GM19372 (cell line): ENCODE data around the gene ASPDH.
"Not testable (repeated sequence)": the region's sequence is repeated elsewhere in the genome, so short reads cannot be mapped to it uniquely, and the experiment has no call there.

Source experiments
- ATAC-seq: cut with Tn5 transposase; IDR thresholded peaks from one replicate; pipeline ENCODE4 v1.9.1; 2021; ENCODE audit warnings: mild to moderate bottlenecking, low read depth, moderate library complexity; ENCODE audit not compliant: unreplicated experiment

The ASPDH gene

DNA sequence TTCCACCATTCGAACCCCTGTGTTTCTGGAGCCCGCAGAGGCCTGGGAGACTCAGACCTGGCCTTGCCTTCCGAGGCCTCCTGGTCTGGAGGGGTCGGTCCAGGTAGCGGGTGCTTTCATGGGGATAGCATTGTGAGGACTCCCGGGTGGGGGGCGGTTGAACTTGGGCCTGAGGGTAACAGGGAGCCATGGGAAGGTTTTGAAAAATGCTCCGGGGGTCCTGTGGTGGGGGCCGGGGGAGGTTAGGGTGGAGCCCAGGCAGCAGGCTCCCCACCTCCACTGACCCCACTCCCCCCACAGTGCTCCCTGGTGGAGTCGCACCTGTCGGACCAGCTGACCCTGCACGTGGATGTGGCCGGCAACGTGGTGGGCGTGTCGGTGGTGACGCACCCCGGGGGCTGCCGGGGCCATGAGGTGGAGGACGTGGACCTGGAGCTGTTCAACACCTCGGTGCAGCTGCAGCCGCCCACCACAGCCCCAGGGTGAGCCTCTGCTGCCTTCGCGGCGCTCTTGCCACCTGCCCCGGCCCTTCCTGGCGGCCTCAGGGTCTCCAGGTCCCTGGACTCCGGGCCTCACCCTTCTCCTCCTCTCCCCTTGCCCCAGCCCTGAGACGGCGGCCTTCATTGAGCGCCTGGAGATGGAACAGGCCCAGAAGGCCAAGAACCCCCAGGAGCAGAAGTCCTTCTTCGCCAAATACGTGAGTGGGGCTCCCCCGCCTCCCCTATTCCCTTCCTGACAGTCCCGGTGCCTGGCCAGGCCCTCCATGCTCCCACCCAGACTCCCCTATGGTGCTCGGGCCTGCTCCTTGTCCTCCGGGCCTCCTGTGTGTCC lies 33.2 kb downstream of the ASPDH start:
- ATAC-seq, result no peak

DNA sequence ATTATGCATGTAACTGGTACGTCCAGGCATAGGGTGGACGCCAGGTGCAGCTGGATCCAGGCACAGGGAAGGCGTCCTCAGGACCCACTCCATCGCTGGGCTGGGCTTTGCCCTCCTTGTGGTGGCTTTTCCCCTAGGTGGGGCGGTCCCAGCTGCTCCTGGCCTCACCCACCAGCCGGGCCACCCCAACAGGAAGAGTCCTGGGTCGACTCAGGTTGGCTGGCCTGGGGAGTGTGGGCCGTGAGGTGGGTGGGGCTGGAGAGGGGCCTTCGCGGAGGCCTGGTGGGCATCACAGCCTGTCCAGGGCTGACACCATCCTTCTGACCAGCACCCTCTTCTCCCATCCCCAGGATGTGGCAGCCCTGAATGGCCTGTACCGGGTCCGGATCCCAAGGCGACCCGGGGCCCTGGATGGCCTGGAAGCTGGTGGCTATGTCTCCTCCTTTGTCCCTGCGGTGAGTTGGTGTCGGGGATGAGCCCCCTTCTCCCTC lies 33.9 kb downstream of the ASPDH start:
- ATAC-seq, result no peak

DNA sequence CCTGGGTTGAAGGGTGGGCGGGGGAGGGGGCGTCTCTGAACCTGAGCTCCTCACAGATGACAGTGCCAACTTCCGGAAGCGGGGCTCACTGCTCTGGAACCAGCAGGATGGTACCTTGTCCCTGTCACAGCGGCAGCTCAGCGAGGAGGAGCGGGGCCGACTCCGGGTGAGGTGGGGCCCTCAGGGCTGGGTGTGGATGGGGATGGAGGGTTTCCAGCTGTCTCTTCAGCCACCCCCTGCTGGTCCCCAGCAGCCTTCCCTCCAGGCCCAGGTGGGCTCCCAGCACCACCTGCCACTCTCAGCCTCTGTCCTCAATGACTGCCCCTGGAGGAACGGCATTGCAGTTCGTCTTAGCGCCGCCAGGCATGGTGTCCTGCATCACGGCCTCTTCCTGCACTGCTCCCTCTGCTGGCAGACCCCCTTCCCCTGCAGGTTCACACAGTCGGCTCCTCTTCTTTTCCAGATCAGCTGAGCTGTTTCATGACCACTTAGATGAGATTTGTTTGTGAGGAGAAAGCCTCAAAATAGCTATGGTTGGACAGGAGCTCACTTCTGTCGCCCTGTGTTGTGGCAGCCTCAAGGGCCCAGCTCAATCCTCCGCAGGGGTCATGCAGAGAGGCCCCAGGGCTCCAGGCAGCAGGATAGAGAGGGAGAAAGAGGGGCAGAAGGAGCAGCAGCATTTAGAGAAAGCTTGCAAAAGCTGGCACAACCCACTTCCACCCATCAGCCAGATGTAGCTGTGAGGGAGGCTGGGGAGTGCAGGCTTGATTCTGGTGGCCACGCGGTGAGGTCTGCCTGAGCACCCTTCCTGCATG lies 34.6 kb downstream of the ASPDH start:
- ATAC-seq, result no peak

DNA sequence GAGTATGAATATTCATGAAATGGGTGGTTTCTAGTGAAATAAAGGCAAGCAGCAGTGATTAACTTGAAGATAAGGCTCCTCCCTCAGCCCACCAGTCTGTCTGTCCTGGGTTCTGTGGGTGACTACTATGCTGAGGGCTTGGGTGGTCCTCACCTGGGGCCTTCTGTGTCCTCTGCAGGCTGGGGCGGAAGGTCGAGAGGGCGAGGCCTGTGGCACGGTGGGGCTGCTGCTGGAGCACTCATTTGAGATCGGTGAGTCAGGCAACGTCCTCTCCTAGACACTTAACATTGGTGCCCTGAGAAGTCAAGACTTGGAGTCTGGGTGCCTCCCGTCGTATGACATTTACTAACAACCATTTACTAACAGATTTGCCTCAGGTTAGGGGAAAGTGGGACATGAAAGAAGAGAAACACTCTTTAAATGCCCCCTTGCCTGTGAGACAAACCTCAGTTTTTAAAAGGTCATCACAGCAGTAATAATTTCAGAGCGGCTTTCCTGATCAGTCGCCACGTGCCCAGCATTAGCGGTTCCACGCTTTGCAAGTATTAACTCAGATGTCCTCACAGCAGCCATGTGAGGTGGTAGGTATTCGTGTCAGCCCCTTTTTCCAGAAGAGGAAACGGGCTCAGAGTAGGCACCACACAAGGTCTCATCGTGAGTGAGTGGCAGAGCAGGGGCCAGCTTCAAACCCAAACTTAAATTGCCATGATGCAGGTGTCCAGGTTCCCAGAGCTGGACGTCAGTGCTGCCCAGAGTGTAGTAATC lies 35.8 kb downstream of the ASPDH start:
- no peak for ATAC-seq

DNA sequence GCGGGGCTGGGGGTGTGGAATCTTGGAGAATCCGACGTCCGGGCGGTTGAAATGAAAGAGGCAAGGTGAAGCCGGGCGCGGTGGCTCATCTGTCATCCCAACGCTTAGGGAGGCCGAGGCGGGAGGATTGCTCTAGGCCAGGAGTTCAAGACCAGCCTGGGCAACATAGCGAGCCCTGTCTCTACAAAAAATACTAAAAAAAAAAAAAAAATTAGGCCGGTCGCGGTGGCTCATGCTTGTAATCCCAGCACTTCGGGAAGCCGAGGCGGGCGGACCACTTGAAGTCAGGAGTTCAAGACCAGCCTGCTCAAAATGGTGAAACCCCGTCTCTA lies 36.8 kb downstream of the ASPDH start:
- ATAC-seq, result no peak

DNA sequence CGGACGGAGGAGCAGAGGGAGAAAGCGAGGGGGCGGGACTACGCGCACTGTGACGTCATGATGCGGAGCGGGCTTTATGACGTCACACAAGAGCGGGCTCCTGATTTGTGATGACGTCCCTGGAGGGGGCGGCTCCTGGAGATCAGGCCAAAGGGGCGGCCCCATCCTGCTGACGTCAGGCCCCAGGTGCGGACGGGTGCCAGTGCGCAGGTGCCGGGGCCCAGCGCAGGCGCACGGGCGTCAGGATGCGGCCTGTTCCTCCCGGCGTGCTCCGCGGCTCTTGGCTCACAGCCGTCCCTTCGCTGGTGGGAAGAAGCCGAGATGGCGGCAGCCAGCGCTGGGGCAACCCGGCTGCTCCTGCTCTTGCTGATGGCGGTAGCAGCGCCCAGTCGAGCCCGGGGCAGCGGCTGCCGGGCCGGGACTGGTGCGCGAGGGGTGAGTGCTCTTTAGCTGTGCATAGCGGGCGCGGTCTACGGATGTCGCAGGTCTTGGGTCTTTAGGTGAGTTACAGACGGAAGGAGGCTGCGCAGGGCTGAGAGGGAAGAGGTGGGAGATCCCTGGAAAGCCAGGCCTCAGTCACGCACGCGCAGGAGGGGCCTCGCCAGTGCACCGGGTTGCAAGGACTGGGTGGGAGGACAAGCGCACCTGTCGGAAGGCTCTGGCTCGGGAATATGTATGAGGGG lies 37.3 kb downstream of the ASPDH start, which contains the start of the genes EMC10 and GARIN5A:
Gene EMC10 (plus strand): TSS at position 284 of the 683 bp plus-strand sequence. CDS start 38 bp downstream, at position 322.
Gene GARIN5A (minus strand): TSS at position 625 of the 683 bp plus-strand sequence. CDS start 460 bp downstream, at position 165.
- peak; percentile 84 for ATAC-seq

DNA sequence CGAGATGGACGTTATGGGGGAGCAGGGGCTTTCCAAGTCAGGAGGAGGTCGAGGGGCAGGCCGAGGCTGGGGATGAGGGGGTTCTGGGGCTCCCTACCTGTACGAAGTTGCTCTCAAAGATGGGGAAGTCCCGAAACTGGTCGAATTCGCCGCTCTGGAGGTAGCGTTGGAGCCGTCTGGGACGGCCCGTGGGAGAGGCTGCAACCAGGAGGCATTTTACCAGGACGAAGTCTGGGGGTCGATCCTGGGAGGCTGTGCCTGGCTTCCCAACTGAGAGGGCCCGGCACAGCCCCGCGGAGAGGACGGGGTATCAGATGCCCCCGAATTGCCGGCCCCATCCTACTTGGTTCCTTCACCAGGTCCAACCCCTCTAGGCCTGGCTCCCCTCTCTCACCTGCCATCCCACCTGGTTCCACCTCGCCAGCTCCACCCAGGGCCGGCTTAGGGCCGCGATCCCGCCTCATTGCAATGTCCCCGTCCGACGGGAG lies 37.9 kb downstream of the ASPDH start:
- ATAC-seq, result no peak

DNA sequence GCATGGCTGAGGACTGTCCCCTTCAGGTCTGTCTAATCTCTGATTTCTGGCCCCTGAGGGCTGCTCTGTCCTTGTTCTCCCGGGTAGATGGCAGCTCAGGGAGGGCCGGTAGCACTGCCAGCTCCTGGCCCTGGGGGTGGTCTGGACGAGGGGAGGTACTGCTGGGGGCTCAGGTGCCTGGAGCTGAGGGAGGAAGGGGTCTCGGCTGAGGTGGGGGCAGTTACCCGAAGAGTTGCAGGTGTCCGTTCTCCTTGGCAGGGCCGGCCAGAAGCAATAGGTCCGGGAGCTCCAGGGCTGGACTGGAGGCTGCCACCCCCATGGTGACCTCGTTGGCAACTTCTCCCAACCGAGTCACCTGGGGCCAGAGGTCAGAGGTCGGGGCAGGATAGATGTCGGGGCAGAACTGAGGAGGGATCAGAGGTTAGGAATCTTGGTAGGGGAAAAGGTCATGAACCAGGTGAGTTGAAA lies 38.6 kb downstream of the ASPDH start:
- ATAC-seq, result no peak

DNA sequence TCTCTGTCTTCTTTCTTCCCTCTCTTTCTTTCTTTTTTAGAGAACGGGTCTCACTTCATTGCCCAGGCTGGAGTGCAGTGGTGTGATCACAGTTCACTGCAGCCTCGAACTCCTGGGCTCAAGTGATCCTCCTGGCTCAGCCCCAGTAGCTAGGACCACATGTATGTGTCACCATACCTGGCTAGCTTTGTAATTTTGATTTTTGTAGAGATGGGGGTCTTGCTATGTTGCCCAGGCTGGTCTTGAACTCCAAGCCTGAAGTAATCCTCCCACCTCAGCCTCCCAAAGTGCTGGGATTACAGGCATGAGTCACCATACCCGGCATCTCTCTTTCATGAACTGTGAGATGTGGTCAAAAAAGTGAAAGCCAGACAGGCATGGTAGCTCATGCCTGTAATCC lies 40.4 kb downstream of the ASPDH start:
- ATAC-seq, result not testable (repeated sequence)

DNA sequence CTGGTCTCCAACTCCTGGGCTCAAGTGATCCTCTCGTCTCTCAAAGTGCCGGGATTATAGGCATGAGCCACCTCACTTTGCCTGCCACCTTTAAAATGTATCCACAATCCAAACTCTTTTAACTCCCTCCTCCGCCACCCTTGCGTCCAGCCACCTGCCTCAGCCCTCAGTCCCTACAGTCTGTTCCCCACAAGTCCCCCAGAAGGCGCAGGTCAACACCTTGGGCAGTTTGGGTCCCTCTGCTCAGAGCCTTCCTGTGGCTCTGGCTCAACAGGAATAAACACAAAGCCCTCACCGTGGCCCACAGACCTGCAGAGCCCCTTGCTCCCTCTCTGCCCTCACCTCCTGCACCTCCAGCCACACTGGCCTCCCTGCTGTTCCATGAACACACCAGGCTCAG lies 44.9 kb downstream of the ASPDH start:
- no peak for ATAC-seq

DNA sequence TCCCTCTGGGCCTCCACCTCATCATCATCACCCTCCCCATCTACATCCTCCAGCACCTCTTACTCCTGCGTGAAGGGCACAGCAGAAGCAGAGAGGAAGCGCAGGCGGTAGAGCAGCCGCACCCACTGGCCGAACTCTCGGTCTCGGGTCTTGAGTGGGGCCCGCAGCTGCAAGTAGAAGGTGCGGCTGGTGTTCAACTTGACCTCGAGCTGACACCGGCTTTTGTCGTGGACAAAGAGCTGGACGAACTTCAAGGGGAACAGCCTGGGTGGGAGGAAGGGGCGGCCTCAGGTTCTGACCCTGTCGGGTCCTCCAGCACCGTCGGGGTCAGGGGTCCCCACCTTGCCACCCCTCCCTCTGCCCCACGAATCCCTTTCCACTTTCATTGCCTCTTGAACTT lies 46.1 kb downstream of the ASPDH start:
- ATAC-seq, result no peak

DNA sequence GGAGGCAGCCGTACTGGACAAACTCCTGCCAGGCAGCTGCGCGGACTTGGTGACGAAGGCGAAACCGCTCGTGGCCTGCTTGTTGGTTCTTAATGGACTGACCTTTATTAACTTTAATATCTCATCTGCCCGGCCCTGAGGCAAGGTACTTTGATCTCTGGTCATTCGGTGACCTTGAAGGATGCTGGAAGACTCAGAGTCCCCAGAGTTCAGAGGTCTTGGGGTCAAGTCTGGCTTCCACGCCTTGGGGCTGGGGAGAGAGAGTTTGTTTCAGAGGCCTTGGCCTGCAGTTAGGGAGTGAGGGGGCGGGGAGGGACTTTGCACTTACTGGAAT lies 47.0 kb downstream of the ASPDH start:
- ATAC-seq, result no peak

DNA sequence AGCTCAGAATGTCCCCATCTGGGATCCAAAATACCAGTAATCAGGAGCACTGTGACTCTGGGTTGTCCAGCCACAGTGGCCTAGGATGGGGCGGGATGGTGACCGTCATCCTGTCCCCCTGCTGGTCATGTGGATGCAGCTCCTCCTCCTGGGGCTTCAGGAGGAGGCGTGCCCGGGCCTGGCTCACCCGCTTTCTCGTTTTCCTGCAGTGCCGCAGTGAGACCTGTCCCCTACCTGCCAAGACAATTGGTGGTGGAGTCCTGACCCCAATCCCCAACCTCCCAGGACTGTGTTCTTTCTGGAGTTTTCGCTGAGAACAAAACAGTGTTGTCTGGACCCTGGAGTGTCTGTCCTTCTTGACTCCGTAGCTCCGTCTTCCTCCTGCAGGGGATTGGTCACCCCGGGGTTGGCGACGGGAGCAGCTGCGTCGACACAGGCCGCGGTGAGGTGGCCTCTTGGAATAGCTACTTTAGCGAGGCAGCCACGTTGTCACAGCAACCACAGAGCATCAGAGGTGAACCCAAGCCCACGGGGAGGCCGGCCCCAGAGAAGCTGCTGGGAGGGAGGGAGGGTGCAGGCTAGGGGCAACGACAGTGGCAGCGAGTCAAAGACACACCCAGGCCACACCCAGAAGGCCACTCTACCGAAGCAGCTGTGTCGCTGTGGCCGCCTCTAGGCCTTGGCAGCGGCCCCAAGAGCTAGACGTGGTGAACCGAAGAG lies 47.6 kb downstream of the ASPDH start:
- no peak for ATAC-seq

DNA sequence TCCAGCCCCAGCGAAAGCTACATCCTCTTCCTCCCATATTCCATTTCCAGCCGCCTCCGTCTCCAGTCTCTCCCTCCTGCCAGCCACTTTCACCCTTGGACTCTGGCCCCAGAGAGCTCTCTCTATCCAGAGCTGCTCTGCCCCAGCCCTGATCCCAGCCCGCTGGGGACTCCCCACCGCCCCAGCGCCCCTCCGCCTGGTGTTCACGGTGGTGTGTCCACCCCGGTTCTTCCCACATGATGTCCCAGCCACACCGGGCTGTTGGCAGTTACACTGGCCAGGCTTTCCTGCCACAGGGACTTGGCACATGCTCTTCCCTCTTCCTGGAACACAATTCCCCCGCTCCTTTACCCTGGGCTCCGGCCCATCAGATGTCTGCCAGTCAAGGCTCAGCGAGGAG lies 48.7 kb downstream of the ASPDH start:
- no peak for ATAC-seq

DNA sequence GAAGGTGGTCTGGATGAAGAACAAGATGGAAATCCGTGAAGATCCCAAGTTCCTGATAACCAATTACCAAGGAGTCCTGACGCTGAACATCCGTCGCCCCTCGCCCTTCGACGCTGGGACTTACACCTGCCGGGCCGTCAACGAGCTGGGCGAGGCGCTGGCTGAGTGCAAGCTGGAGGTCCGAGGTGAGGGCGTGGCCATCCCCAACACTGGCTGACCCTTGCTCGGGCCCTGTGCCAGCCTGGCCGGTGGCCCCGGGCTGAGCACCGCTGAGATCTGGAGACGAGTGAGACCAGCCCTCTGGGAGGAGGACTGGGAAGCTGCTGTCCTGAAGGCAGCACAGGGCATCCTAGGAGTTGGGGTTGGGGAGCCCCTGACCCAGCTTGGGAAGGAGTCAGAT lies 49.4 kb downstream of the ASPDH start:
- no peak for ATAC-seq

DNA sequence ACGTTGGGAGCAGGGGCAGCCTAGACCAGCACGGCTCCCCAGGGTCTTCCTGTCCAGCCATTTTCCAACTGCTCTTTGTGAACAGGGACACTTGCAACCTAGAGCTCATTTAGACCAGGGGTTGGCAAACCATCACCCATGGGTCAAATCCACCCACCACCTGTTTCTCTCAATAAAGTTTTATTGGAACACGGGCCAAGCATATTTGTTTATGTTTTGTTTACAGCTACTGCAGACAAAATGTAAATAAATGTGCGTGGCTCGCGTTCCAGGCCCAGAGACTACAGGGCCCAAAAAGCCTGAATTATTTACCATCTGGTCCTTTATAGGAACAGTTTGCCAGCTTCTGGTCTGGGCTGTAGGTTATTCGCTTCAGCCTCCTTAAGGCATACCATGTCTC lies 50.7 kb downstream of the ASPDH start:
- no peak for ATAC-seq
